ENCODE results near the gene MYO1G. TPM values are rescaled to one million over a fixed set of nuclear protein-coding genes. Genes with fewer than 3 reads are reported as not detected.

MYO1G gene
- total and polyA plus RNA-seq, 9 donors: 0.48 to 2.4 (median 1.0) TPM

DNA sequence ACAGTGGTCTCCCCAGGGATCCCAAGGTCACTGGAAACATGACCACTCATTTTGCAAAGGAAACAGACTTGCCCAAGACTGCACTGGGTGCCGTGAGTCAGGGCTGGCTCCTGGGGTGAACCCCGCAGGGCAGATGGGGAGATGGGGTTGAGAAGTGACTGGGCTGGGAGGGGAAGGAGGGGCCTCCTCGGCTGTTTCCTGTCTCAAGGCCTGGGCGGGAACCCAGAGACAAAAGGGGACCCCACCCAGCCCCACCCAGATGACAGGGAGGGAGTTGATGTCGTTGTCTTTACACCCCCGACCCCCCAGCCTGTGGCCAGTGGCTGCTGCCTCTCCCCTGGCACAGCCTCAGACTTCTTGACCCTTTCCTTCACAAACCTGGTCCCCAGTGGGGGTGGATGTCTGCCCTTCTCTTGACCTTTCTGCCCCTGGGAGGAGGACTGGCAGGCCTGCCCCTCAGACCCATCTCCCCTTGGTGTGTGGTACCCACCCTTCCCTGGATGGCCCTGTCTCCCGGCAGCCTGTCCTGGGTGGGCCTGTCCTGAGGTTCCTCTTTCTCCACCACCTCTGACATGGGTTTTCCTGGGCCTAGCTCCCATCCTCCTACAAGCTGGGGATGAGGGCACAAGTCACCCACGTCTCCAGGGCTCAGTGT lies 1.4 kb downstream of the MYO1G start:
- no peak for DNase-seq
- Histone ChIP-seq H3K4me1 (ENCODE audit: insufficient read depth) (no peaks in the 10 kb centered on the region), H3K4me3 (no peak overlapping the region), H3K9me3 (no peaks in the 10 kb centered on the region), H3K27ac (no peak overlapping the region), H3K27me3 (no peaks in the 10 kb centered on the region), H3K36me3 (no peaks in the 10 kb centered on the region)
- intact Hi-C loops (cut with DNase I): loop anchor here in 1 of 4 donors (5.0 kb wide), 1 partner anchor 85 kb away; no protein-coding TSS in a partner anchor
- TF ChIP-seq POLR2A (IDR thresholded peaks at IDR 0.05): no peak
- TF ChIP-seq, protein P1, sequence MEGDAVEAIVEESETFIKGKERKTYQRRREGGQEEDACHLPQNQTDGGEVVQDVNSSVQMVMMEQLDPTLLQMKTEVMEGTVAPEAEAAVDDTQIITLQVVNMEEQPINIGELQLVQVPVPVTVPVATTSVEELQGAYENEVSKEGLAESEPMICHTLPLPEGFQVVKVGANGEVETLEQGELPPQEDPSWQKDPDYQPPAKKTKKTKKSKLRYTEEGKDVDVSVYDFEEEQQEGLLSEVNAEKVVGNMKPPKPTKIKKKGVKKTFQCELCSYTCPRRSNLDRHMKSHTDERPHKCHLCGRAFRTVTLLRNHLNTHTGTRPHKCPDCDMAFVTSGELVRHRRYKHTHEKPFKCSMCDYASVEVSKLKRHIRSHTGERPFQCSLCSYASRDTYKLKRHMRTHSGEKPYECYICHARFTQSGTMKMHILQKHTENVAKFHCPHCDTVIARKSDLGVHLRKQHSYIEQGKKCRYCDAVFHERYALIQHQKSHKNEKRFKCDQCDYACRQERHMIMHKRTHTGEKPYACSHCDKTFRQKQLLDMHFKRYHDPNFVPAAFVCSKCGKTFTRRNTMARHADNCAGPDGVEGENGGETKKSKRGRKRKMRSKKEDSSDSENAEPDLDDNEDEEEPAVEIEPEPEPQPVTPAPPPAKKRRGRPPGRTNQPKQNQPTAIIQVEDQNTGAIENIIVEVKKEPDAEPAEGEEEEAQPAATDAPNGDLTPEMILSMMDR (IDR thresholded peaks at IDR 0.05): no peak
- no peak for TF ChIP-seq EP300 (IDR thresholded peaks at IDR 0.05)
- 65 to 76% (median 71%) methylated on average over 8 of the region's 8 CpGs for WGBS, 3 donors

DNA sequence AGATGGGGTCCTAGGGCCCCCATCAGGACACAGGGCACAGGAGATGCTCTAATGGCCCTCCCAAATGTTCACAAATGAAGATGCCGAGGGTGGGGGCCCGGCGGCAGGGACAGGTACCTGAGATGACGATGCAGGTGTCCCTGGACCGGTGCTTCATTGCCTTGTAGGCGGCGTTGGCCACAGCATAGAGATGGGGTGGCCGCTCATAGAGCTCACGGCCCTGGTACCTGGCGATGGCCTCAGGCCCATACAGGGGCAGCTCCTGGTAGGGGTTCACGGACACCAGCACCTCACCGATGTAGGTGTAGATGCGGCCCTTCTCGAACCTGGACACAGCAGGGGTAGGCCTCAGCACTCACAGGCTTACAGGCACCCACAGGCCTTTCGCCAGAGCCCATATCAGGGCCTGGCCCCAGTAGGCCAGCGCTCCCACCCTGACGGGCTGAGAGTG lies 2.0 kb downstream of the MYO1G start:
- H3K9me3 ChIP-seq: no peaks in the 10 kb centered on the region
- 94 to 97% (median 95%) methylated on average over 17 of the region's 17 CpGs for WGBS, 3 donors
- no peaks in the 10 kb centered on the region for H3K36me3 ChIP-seq
- intact Hi-C loops (cut with DNase I): loop anchor here in 1 of 4 donors (5.0 kb wide), 1 partner anchor 84 kb away; no protein-coding TSS in a partner anchor
- no peak overlapping the region for H3K4me3 ChIP-seq
- H3K4me1 ChIP-seq (ENCODE audit: insufficient read depth): no peaks in the 10 kb centered on the region
- no peak for DNase-seq
- TF ChIP-seq POLR2A (IDR thresholded peaks at IDR 0.05) (no peak), EP300 (IDR thresholded peaks at IDR 0.05) (no peak)
- TF ChIP-seq, protein P1 (IDR thresholded peaks at IDR 0.05): no peak
- H3K27ac ChIP-seq: no peak overlapping the region
- no peaks in the 10 kb centered on the region for H3K27me3 ChIP-seq

DNA sequence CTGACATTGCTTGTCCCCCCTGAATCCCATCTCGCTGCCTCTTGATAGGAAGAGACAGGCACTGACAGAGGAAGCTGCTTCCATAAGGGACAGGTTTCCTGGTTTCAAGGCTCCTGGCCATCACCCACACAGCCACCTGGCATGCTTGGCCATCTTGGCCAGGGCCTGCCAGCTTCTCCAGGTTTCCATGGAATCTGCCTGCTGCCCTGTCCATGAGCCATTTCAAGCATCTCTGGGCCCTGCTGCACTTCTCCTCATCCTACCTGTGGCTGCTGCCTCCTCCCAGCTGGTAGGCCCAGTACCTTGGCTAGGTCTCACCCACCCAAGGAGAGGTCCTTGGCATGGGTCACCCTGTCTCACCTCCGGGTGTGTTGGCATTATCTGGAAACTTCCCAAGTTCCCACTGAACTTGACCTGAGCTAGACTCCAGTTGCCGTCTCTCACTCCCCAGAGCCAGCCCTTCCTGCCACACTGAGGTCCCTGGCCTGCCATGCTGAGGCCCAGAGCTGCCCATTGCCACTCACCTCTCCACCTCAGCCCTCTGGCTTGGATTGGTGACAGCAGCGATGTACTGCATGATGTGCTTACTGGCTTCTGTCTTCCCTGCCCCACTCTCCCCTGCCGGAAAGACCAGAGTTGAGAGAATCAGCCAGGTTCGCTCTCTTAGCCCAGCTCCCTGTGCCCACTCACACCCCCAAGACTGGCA lies 2.6 kb downstream of the MYO1G start:
- Histone ChIP-seq H3K27ac (no peak overlapping the region), H3K27me3 (no peaks in the 10 kb centered on the region), H3K9me3 (no peaks in the 10 kb centered on the region), H3K36me3 (no peaks in the 10 kb centered on the region), H3K4me1 (ENCODE audit: insufficient read depth) (no peaks in the 10 kb centered on the region), H3K4me3 (no peak overlapping the region)
- TF ChIP-seq, protein P1 (IDR thresholded peaks at IDR 0.05): no peak
- TF ChIP-seq EP300 (IDR thresholded peaks at IDR 0.05) (no peak), POLR2A (IDR thresholded peaks at IDR 0.05) (no peak)
- 83 to 89% (median 88%) methylated on average over 6 of the region's 6 CpGs for WGBS, 3 donors
- intact Hi-C loops (cut with DNase I): loop anchor here in 1 of 4 donors (5.0 kb wide), 1 partner anchor 84 kb away; no protein-coding TSS in a partner anchor
- DNase-seq: no peak

DNA sequence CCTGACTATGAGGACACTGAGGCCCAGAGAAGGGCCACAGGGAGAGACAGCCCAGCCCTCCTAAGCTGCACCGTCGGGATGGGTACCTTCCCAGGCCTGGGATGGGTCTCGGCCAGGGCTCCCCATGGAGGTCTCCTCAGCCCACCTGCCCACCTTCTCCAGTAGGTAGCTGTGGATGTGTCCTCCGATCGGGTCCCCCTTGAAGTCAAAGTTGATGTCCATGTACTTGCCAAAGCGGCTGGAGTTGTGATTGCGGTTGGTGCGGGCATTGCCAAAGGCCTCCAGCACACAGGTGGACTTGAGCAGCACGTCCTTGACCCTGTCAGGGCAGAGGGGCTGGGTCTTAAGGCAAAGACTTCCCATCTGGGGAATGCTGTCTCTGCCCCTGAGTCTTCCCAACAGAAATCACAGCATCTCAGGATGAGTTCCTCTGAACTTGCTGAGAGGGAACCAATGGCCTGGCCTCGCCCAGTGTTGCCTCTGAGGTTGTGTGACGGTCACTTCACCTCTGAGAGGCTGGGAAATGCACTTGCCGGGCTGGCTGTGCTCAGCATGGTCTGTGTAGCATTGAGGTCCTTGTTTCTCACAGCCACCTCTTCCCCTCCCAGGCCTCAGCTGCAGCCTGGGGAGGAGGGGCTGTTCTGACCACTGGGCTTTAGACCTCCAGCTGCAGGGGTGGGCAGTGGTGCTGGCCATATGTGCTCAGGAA lies 3.3 kb downstream of the MYO1G start:
- Histone ChIP-seq H3K27ac (no peak overlapping the region), H3K4me3 (no peak overlapping the region), H3K4me1 (ENCODE audit: insufficient read depth) (no peaks in the 10 kb centered on the region), H3K27me3 (no peaks in the 10 kb centered on the region), H3K9me3 (no peaks in the 10 kb centered on the region), H3K36me3 (no peaks in the 10 kb centered on the region)
- TF ChIP-seq, protein P1 (IDR thresholded peaks at IDR 0.05): no peak
- TF ChIP-seq POLR2A (IDR thresholded peaks at IDR 0.05): no peak
- no peak for TF ChIP-seq EP300 (IDR thresholded peaks at IDR 0.05)
- 74 to 92% (median 82%) methylated on average over 10 to 12 of the region's 12 CpGs for WGBS, 3 donors
- peak in 1 of 5 donors; percentile 25 for DNase-seq
- intact Hi-C loops (cut with DNase I): loop anchor here in 1 of 4 donors (5.0 kb wide), 1 partner anchor 83 kb away; no protein-coding TSS in a partner anchor

Measured in ovary (tissue), 9 donors.